HG03378 (cell line): Measurements from ENCODE around the gene DNASE1L1.

Experiments used
- ATAC-seq: cut with Tn5 transposase; IDR thresholded peaks from one replicate; pipeline ENCODE4 v1.9.1; 2021; ENCODE audit warnings: mild to moderate bottlenecking, moderate library complexity; ENCODE audit not compliant: unreplicated experiment

Gene DNASE1L1

GRCh38 chrX:154384284-154384892, 24.7 kb downstream of the DNASE1L1 start:
- ATAC-seq: no peak

- no peak for ATAC-seq
Observed at GRCh38 chrX:154383359-154384283, 25.4 kb downstream of the DNASE1L1 start.

- no peak for ATAC-seq
Observed at GRCh38 chrX:154382483-154383069, 26.5 kb downstream of the DNASE1L1 start.

- ATAC-seq: no peak
Observed at GRCh38 chrX:154381271-154381670, 27.8 kb downstream of the DNASE1L1 start.

GRCh38 chrX:154380787-154381186, 28.3 kb downstream of the DNASE1L1 start:
- no peak for ATAC-seq

GRCh38 chrX:154380153-154380552, 28.9 kb downstream of the DNASE1L1 start:
- ATAC-seq: no peak

GRCh38 chrX:154379569-154379951, 29.5 kb downstream of the DNASE1L1 start:
- no peak for ATAC-seq

GRCh38 chrX:154378799-154379568, 30.1 kb downstream of the DNASE1L1 start, which contains the start of gene EMD:
Gene EMD (plus strand): TSS chrX:154379295. CDS start chrX:154379485, 190 bp downstream.
- peak; percentile 79 for ATAC-seq

GRCh38 chrX:154378059-154378798, 30.8 kb downstream of the DNASE1L1 start:
- ATAC-seq: no peak

- ATAC-seq: no peak
Observed at GRCh38 chrX:154376774-154377173, 32.3 kb downstream of the DNASE1L1 start.

- ATAC-seq: no peak
Observed at GRCh38 chrX:154375156-154375504, 33.9 kb downstream of the DNASE1L1 start.

- no peak for ATAC-seq
Observed at GRCh38 chrX:154374313-154375155, 34.5 kb downstream of the DNASE1L1 start, which contains the start of gene FLNA. Gene FLNA (minus strand): TSS chrX:154374634. CDS start chrX:154371245, 3,389 bp downstream.

- no peak for ATAC-seq
Observed at GRCh38 chrX:154373340-154374306, 35.4 kb downstream of the DNASE1L1 start.

- no peak for ATAC-seq
Observed at GRCh38 chrX:154372612-154373022, 36.4 kb downstream of the DNASE1L1 start.

- no peak for ATAC-seq
Observed at GRCh38 chrX:154371789-154372300, 37.2 kb downstream of the DNASE1L1 start.

- ATAC-seq: peak; percentile 33
Observed at GRCh38 chrX:154371017-154371788, 37.9 kb downstream of the DNASE1L1 start.
